IPS-18a (cell line): Measurements from ENCODE around the gene IMP3.

ENCODE experiments used
- H3K27ac ChIP-seq: one replicate; pipeline ENCODE4 v1.5.1; 2013; ENCODE audit warnings: low read length
- H3K27me3 ChIP-seq: one replicate; pipeline ENCODE4 v1.6.1; 2013; ENCODE audit warnings: mild to moderate bottlenecking, low read length; ENCODE audit not compliant: control insufficient read depth, insufficient read depth
- H3K36me3 ChIP-seq: one replicate; pipeline ENCODE4 v1.6.1; 2013; ENCODE audit warnings: low read depth, low read length; ENCODE audit not compliant: control insufficient read depth
- H3K4me1 ChIP-seq: one replicate; pipeline ENCODE4 v1.6.1; 2013; ENCODE audit warnings: low read depth, low read length; ENCODE audit not compliant: control insufficient read depth
- H3K4me3 ChIP-seq: one replicate; pipeline ENCODE4 v1.5.1; 2013; ENCODE audit warnings: low read length
- H3K9ac ChIP-seq: one replicate; pipeline ENCODE4 v1.6.1; 2013; ENCODE audit warnings: mild to moderate bottlenecking, low read length, moderate library complexity
- H3K9me3 ChIP-seq: one replicate; pipeline ENCODE4 v1.6.1; 2013; ENCODE audit warnings: low read depth, low read length; ENCODE audit not compliant: control insufficient read depth

Gene IMP3

DNA sequence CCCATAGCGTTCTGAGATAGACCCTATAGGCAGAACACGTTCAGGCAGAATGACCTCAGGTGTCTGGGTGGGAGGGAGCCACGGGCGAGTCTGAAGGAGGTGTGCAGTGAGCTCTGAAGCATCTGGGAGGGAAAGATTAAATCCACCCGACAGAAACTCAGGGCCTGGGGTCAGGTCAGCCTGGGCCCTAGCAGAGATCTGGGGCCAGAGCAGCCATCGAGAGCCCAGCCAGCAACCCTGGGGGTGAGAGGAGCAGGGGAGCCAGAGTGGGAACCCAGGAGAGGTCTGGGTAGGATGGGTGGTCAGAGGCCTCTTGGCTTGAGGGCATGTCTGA lies 29.8 kb upstream of the IMP3 start:
- Histone ChIP-seq H3K27ac (no peak overlapping the region), H3K4me1 (peaks cover 13% of the 10 kb centered on the region)

DNA sequence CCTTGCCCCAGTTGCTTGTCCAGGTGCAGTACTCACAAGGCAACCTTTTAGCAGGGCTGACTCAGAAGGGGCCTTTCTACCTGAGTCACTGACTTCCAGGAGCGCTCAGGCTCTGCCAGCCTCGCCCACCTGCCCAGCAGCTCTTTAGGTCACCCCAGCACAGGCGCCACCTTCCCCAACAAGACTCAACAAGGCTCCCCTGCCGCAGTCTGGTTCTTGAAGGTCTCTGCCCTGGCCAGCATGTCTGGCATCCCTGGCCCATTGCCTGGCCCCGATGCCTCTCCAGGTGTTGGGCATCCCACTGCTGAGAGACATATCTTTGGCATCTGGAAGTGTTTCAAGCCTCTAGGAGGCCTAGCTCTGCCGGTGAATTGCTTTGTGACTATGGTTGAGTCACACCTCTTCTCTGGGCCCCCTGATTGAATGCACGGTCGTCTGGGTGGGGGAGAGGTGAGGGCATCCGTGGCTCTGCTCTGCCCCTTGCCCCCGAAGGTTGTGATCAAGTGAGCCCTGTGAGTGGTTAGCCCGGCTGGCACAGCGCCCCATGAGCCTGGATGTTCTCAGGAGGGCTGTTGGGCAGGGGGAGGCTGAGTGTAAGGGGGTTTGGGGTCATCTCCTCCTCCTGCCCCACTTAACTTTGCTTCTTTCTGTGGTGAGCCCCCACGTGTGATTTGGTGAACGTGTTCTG lies 29.3 kb upstream of the IMP3 start:
- Histone ChIP-seq H3K9me3 (no peaks in the 10 kb centered on the region), H3K4me3 (no peak overlapping the region), H3K27ac (no peak overlapping the region), H3K9ac (no peak overlapping the region), H3K36me3 (no peaks in the 10 kb centered on the region), H3K4me1 (peaks cover 13% of the 10 kb centered on the region), H3K27me3 (no peaks in the 10 kb centered on the region)

More for the DNA sequence above, 29.8 kb upstream of the IMP3 start:
- H3K27me3 ChIP-seq = no peaks in the 10 kb centered on the region
- no peak overlapping the region for H3K4me3 ChIP-seq
- no peaks in the 10 kb centered on the region for H3K36me3 ChIP-seq
- no peak overlapping the region for H3K9ac ChIP-seq
- H3K9me3 ChIP-seq = no peaks in the 10 kb centered on the region

DNA sequence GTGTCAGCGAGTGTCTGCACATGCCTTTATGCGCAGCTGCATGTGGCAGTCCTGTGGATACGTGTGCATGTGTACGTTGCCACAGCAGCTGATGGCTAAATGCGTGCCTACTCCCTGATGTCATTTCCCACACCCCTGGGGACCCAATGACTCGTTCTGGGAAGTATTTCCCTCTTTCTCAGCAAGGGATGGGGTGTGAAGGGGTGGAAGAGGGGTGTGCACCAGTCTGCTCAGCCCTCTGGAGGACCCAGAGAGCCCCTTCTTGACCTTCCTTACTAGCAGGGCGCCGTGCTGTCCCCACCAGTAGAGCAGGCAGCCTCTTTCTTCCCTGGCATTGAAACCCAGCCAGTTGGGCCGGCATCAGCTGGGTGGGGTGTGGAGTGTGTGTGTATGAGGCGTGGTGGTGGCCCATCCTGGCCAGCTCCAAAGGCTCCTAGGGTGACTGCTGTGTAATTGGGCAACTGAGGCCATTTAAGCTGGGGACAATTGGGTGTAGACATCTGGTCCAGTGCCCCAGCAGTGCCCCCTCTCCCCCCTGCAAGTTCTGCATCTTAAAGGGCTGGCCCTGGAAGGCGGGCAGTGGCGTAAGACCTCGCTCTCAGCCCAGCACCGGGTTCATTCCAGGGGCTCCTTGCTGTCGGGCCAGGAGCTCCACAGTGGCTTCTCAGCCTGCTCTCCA lies 26.9 kb upstream of the IMP3 start:
- no peaks in the 10 kb centered on the region for H3K27me3 ChIP-seq
- H3K9ac ChIP-seq = no peak overlapping the region
- H3K27ac ChIP-seq = no peak overlapping the region
- no peak overlapping the region for H3K4me3 ChIP-seq
- no peaks in the 10 kb centered on the region for H3K9me3 ChIP-seq
- no peaks in the 10 kb centered on the region for H3K36me3 ChIP-seq
- peaks cover 1% of the 10 kb centered on the region for H3K4me1 ChIP-seq

GRCh38 chr15:75663931-75664421 lies 24.0 kb upstream of the IMP3 start:
- no peaks in the 10 kb centered on the region for H3K27me3 ChIP-seq
- H3K4me1 ChIP-seq = no peaks in the 10 kb centered on the region
- H3K9me3 ChIP-seq = no peaks in the 10 kb centered on the region
- H3K4me3 ChIP-seq = no peak overlapping the region
- H3K36me3 ChIP-seq = no peaks in the 10 kb centered on the region
- no peak overlapping the region for H3K27ac ChIP-seq
- H3K9ac ChIP-seq = no peak overlapping the region

GRCh38 chr15:75662823-75663519 lies 22.9 kb upstream of the IMP3 start:
- H3K27me3 ChIP-seq = no peaks in the 10 kb centered on the region

GRCh38 chr15:75661756-75662140 lies 21.7 kb upstream of the IMP3 start:
- no peaks in the 10 kb centered on the region for H3K4me1 ChIP-seq
- no peaks in the 10 kb centered on the region for H3K27me3 ChIP-seq
- H3K9ac ChIP-seq = no peak overlapping the region
- H3K36me3 ChIP-seq = peaks cover 9% of the 10 kb centered on the region
- no peaks in the 10 kb centered on the region for H3K9me3 ChIP-seq
- no peak overlapping the region for H3K4me3 ChIP-seq
- H3K27ac ChIP-seq = no peak overlapping the region

More at GRCh38 chr15:75662823-75663519, 22.9 kb upstream of the IMP3 start:
- H3K36me3 ChIP-seq = peaks cover 1% of the 10 kb centered on the region
- no peak overlapping the region for H3K9ac ChIP-seq
- H3K4me1 ChIP-seq = no peaks in the 10 kb centered on the region
- no peak overlapping the region for H3K4me3 ChIP-seq
- no peaks in the 10 kb centered on the region for H3K9me3 ChIP-seq
- no peak overlapping the region for H3K27ac ChIP-seq

DNA sequence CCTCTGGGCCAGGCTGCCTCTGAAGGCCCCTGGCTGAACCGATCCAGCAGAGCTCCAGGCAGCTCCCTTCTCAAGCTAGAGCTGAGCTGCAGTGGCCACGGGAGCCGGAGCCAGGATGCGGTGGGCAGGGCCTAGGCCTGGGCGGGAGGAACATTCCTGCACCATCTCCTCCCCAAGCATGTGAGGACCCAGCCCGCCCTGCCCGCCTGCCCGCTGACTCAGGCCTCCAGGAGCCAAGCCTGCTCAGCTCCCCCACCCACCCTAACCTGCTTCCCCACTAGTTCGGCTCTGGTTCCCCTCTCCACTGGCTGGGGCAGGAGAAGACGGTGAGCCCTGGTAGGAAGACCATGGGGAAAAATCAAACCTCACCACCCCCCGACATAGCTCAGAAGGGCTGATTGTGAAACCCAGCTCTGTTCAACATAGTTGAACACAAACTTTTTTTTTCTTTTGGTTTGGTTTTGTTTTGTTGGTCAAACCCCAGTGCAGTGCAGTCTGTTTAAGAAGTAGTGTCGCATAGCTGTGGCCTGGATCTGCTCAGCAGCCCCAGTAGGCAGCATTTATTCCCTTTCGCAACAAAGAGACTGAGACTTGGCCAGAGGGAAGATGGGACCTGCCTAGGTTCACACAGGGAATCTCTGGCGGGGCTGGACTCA lies 21.2 kb upstream of the IMP3 start:
- H3K4me3 ChIP-seq = no peak overlapping the region

DNA sequence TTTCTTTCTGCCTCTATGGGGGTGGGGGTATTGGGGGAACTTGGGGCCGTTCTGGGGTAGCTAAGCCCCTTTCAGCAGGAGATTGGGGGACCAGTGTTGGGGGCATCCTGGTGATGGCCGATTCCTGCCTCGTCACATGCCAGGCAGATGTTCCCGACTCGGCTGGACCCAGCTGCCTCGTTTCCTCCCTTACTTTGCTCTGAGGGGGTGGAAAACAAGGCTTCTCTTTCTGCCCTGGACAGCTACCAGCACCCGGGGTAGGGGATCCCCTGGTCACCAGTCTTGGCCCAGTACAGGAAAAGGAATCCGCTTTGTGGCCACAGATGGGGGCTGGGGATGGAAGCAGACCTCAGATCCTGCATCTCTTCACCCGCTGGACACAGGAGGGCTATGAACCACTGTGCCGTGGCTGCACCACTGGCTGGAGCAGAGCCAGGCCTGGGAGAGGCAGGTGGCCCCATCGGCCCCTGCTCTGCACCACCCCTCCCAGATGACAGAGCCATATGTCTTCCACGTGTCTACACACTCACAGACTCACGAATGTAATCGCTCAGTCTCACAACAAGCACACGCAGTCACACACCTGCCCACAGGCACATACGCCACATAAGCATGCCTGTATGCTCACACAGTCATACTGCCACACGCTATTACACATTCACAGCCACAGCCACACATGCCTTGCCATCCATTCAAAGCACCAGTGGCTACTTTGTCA lies 20.1 kb upstream of the IMP3 start:
- Histone ChIP-seq H3K27me3 (no peaks in the 10 kb centered on the region), H3K9ac (no peak overlapping the region), H3K4me3 (no peak overlapping the region), H3K9me3 (no peaks in the 10 kb centered on the region), H3K4me1 (no peaks in the 10 kb centered on the region), H3K36me3 (peaks cover 9% of the 10 kb centered on the region), H3K27ac (no peak overlapping the region)

More for the DNA sequence above, 21.2 kb upstream of the IMP3 start:
- Histone ChIP-seq H3K9me3 (no peaks in the 10 kb centered on the region), H3K9ac (no peak overlapping the region), H3K27me3 (no peaks in the 10 kb centered on the region), H3K36me3 (peaks cover 9% of the 10 kb centered on the region), H3K27ac (no peak overlapping the region), H3K4me1 (no peaks in the 10 kb centered on the region)

- no peaks in the 10 kb centered on the region for H3K4me1 ChIP-seq
- no peaks in the 10 kb centered on the region for H3K9me3 ChIP-seq
- no peak overlapping the region for H3K27ac ChIP-seq
- peaks cover 9% of the 10 kb centered on the region for H3K36me3 ChIP-seq
- H3K4me3 ChIP-seq = no peak overlapping the region
- H3K27me3 ChIP-seq = no peaks in the 10 kb centered on the region
- H3K9ac ChIP-seq = no peak overlapping the region
Observed at GRCh38 chr15:75659141-75659771, 19.2 kb upstream of the IMP3 start.

GRCh38 chr15:75656813-75657212 lies 16.8 kb upstream of the IMP3 start:
- Histone ChIP-seq H3K9me3 (no peaks in the 10 kb centered on the region), H3K4me1 (no peaks in the 10 kb centered on the region), H3K9ac (no peak overlapping the region), H3K27ac (no peak overlapping the region), H3K4me3 (no peak overlapping the region), H3K36me3 (peaks cover 9% of the 10 kb centered on the region), H3K27me3 (no peaks in the 10 kb centered on the region)
